HL-60 (cell line): Measurements from ENCODE around the gene CAP1.

Experiments
- DNase-seq, 2 experiments: peaks; one replicate each; pipeline ENCODE4 v3.0.0-alpha.2; 2010 to 2020; ENCODE audit warnings: low read depth in 1 of 2, low spot score in 1 of 2
- H3K27ac ChIP-seq: fragments of 250-450 bp; sonication (Bioruptor Pico); replicated peaks from 2 replicates; pipeline ENCODE4 v1.5.1; 2020; ENCODE audit warnings: mild to moderate bottlenecking, moderate library complexity
- H3K27me3 ChIP-seq: fragments of 250-450 bp; sonication (Bioruptor Pico); 2 replicates; pipeline ENCODE4 v1.5.1; 2021; ENCODE audit warnings: mild to moderate bottlenecking, moderate library complexity; ENCODE audit not compliant: insufficient read depth, poor library complexity, severe bottlenecking
- H3K4me3 ChIP-seq: replicated peaks from 2 replicates; pipeline ENCODE4 v1.5.1; 2011; ENCODE audit warnings: mild to moderate bottlenecking, control low read depth, low read length; ENCODE audit not compliant: insufficient read depth
- CTCF ChIP-seq: IDR thresholded peaks from one replicate; pipeline ENCODE4 v1.5.1; 2011; ENCODE audit warnings: low read length, control low read depth, inconsistent platforms; ENCODE audit not compliant: insufficient read depth
- GABPA ChIP-seq: IDR thresholded peaks from 2 replicates; pipeline ENCODE4 v1.6.1; 2012; ENCODE audit warnings: low read depth
- POLR2AphosphoS5 ChIP-seq: IDR thresholded peaks from 2 replicates; pipeline ENCODE4 v1.6.1; 2012; ENCODE audit warnings: low read depth
- REST ChIP-seq: IDR thresholded peaks from 2 replicates; pipeline ENCODE4 v1.6.1; 2012; ENCODE audit warnings: low read depth; ENCODE audit not compliant: insufficient replicate concordance
- SPI1 ChIP-seq: IDR thresholded peaks from 2 replicates; pipeline ENCODE4 v1.6.1; 2012; ENCODE audit warnings: low read depth, mild to moderate bottlenecking, borderline replicate concordance

The CAP1 gene

GRCh38 chr1:40042341-40042740 lies 1.8 kb downstream of the CAP1 start:
- no peak for DNase-seq
- no peak overlapping the region for H3K27ac ChIP-seq
- H3K27me3 ChIP-seq, result no peaks in the 10 kb centered on the region
- peak overlapping the region; percentile 63 for H3K4me3 ChIP-seq
- TF ChIP-seq CTCF (no peak), REST (no peak), POLR2AphosphoS5 (no peak), GABPA (no peak), SPI1 (no peak)

- Histone ChIP-seq H3K27me3 (no peaks in the 10 kb centered on the region), H3K27ac (no peak overlapping the region), H3K4me3 (no peak overlapping the region)
- no peak for TF ChIP-seq REST
- TF ChIP-seq GABPA, result no peak
- TF ChIP-seq SPI1, result peak; percentile 62; the same call in 1 of the 2 replicates
- TF ChIP-seq POLR2AphosphoS5, result no peak
- TF ChIP-seq CTCF, result no peak
- no peak for DNase-seq
These were observed 3.6 kb downstream of the CAP1 start for GRCh38 chr1:40044110-40044509.

- DNase-seq, result no peak
- Histone ChIP-seq H3K27me3 (no peaks in the 10 kb centered on the region), H3K4me3 (no peak overlapping the region), H3K27ac (no peak overlapping the region)
- TF ChIP-seq REST, result no peak
- no peak for TF ChIP-seq POLR2AphosphoS5
- no peak for TF ChIP-seq SPI1
- no peak for TF ChIP-seq GABPA
- TF ChIP-seq CTCF, result no peak
These were observed 4.7 kb downstream of the CAP1 start for GRCh38 chr1:40045182-40045581.
